ENCODE data around the gene DAAM2.

DNA sequence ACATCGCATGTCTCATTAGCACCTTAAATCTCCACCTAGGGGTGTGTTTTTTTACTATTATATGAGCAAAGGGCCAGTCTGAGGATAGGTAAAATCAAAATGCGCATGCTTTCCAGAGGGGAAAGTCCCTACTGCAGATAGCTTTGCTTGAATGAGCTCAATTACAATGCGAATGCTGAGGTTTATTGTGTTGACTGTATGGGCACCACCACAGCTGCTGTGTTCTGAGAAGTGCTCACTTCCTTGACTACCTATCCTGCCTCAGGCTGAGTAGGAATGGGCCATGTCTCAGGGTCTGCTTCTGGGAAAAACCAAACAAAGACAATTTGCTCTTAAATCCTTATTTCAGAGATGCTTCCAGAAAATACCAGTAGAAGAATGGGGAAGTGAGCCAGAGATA is 105.5 kb downstream of the DAAM2 start:
- TF ChIP-seq NONO (IDR thresholded peaks at IDR 0.05; ENCODE audit: low read depth in 2 of 2, low read length in 1 of 2) (no peak), CBX1 (IDR thresholded peaks at IDR 0.05; ENCODE audit: low read depth) (no peak), ZBTB33 (CRISPR knock-in tag; IDR thresholded peaks at IDR 0.05) (no peak), CREBBP (IDR thresholded peaks at IDR 0.05; ENCODE audit: low read depth, low read length) (no peak), YY1 (IDR thresholded peaks at IDR 0.05; ENCODE audit: borderline replicate concordance in 1 of 3, control insufficient read depth in 1 of 3, extremely low read depth in 1 of 3, insufficient read depth in 3 of 3, insufficient read length in 1 of 3, insufficient replicate concordance in 2 of 3, low read depth in 1 of 3, low read length in 2 of 3) (no peak), CREM (IDR thresholded peaks at IDR 0.05; ENCODE audit: low read depth) (no peak), CTCF (IDR thresholded peaks at IDR 0.05 in 2 of 3, conservative IDR thresholded peaks at IDR 0.05 in 1 of 3; ENCODE audit: insufficient read depth in 2 of 3, low read depth in 1 of 3, low read length in 3 of 3) (no peak), ZNF134 (CRISPR knock-in tag; conservative IDR thresholded peaks at IDR 0.05) (no peak), CXXC5 (CRISPR knock-in tag; IDR thresholded peaks at IDR 0.05) (no peak), E2F1 (CRISPR knock-in tag; IDR thresholded peaks at IDR 0.05) (no peak), CHD1 (IDR thresholded peaks at IDR 0.05; ENCODE audit: low read length) (no peak), POLR2A (conservative IDR thresholded peaks at IDR 0.05) (no peak), C11orf30 (IDR thresholded peaks at IDR 0.05; ENCODE audit: low read depth) (no peak)
- TF ChIP-seq, protein P1, sequence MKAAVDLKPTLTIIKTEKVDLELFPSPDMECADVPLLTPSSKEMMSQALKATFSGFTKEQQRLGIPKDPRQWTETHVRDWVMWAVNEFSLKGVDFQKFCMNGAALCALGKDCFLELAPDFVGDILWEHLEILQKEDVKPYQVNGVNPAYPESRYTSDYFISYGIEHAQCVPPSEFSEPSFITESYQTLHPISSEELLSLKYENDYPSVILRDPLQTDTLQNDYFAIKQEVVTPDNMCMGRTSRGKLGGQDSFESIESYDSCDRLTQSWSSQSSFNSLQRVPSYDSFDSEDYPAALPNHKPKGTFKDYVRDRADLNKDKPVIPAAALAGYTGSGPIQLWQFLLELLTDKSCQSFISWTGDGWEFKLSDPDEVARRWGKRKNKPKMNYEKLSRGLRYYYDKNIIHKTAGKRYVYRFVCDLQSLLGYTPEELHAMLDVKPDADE (conservative IDR thresholded peaks at IDR 0.05; ENCODE audit: control insufficient read depth, low read depth, low read length), result no peak
